ENCODE data around the gene RPL18A. TPM values are rescaled to one million over a fixed set of nuclear protein-coding genes. Genes with fewer than 3 reads are reported as not detected.

RPL18A gene
- total and polyA plus RNA-seq, 8 donors, result 854 to 4,061 (median 1,544) TPM

DNA sequence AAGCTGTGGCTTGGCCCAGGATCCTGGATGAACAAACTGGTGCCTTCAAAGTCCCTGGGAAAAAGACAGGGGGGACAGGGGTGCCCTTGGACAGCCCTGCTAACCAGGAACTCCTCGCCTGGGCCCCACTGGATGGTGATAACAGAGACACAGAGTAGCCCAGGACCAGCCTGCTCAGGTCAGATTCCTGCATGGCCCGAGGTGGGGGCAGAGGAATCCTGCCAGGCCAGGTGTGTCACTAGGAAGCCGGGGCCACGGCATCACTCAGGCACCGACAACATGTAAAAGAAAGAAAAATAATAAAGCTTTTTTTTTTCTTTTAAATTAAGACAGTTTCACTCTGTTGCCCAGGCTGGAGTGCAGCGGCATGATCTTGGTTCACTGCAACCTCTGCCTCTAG lies 5.6 kb upstream of the RPL18A start:
- H3K4me3 ChIP-seq, result no peak overlapping the region
- no peaks in the 10 kb centered on the region for H3K9me3 ChIP-seq
- TF ChIP-seq POLR2AphosphoS5 (IDR thresholded peaks at IDR 0.05) (no peak), EP300 (IDR thresholded peaks at IDR 0.05) (no peak), POLR2A (IDR thresholded peaks at IDR 0.05) (no peak), CTCF (IDR thresholded peaks at IDR 0.05) (no peak)
- H3K4me1 ChIP-seq, result peaks cover 0 to 31% (median 4%) of the 10 kb centered on the region in 4 donors
- 65 to 89% (median 77%) methylated on average over 6 of the region's 6 CpGs for WGBS, 5 donors
- intact Hi-C loops (cut with DNase I; ENCODE audit: low total_unique reads), result no loop called here
- H3K36me3 ChIP-seq, result no peaks in the 10 kb centered on the region
- H3K27ac ChIP-seq, result no peak overlapping the region
- H3K27me3 ChIP-seq, result no peaks in the 10 kb centered on the region
- DNase-seq, result no peak

DNA sequence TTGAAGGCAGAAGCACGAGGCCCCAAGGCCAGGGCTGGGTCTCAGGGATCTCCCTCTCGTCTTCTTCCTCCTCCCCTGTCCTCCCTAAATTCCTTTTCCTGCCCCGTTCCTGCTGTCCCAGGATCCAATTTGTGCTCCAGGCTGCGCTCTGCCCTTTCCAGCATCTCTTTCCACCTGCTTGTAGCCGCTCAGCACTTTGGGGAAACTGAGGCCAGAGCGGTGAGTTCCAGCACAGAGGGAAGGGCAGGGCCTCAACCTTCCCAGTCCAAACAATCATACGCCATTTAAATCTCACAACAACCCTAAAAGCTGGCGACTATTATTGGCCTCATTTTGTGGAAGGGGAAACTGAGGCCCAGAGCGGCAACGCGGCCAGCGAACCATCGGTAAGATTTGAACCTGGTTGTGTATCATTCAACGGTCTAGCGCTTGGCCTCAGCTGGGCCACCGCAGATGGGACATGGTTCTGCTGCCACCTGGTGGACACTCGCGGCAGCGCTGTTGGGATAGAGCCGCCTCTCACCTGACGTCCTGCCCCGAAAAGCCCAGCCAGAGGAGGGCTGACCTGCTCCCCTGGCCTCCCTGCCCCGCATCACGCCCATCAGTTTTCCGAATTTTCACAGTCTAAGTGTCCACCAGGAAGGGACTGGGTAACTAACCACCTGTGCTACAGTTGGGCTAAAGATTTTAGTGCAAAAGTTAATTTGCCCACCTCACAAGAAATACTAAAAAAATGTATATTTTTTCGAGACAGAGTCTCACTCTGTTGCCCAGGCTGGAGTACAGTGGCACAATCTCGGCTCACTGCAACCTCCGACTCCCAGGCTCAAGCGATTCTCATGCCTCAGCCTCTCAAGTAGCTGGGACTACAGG lies 4.2 kb upstream of the RPL18A start:
- H3K27ac ChIP-seq, result no peak overlapping the region
- H3K4me3 ChIP-seq, result no peak overlapping the region
- H3K27me3 ChIP-seq, result no peaks in the 10 kb centered on the region
- intact Hi-C loops (cut with DNase I; ENCODE audit: low total_unique reads), result no loop called here
- H3K4me1 ChIP-seq, result peaks cover under 1 to 23% (median 11%) of the 10 kb centered on the region in 4 donors
- no peaks in the 10 kb centered on the region for H3K9me3 ChIP-seq
- DNase-seq, result peak; percentile 93
- 13 to 16% (median 14%) methylated on average over 27 to 29 of the region's 29 CpGs for WGBS, 5 donors
- no peaks in the 10 kb centered on the region for H3K36me3 ChIP-seq
- TF ChIP-seq CTCF (IDR thresholded peaks at IDR 0.05), result peak in 5 of 7 experiments; percentile 91 to 99 (median 98)
- TF ChIP-seq EP300 (IDR thresholded peaks at IDR 0.05), result no peak
- TF ChIP-seq POLR2AphosphoS5 (IDR thresholded peaks at IDR 0.05), result peak in 1 of 3 donors; percentile 76

GRCh38 chr19:17860331-17860992 lies 752 bp downstream of the RPL18A start:
- H3K27me3 ChIP-seq, result no peaks in the 10 kb centered on the region
- 1 to 2% (median 1%) methylated on average over 15 to 22 of the region's 22 CpGs for WGBS, 5 donors
- intact Hi-C loops (cut with DNase I; ENCODE audit: low total_unique reads), result loop anchor here (5.0 to 10.0 kb wide), 2 partner anchors 77 to 134 kb away; no protein-coding TSS in a partner anchor
- H3K9me3 ChIP-seq, result no peaks in the 10 kb centered on the region
- H3K36me3 ChIP-seq, result peaks cover 32 to 48% (median 44%) of the 10 kb centered on the region in 4 donors
- TF ChIP-seq POLR2A (IDR thresholded peaks at IDR 0.05) (no peak), EP300 (IDR thresholded peaks at IDR 0.05) (no peak), POLR2AphosphoS5 (IDR thresholded peaks at IDR 0.05) (no peak), CTCF (IDR thresholded peaks at IDR 0.05) (no peak)
- peaks cover 33 to 62% (median 51%) of the 10 kb centered on the region in 4 donors for H3K4me1 ChIP-seq
- peak overlapping the region; percentile 94 to 100 (median 98) for H3K4me3 ChIP-seq
- peak in 1 of 2 donors; percentile 41 for DNase-seq
- peak overlapping the region; percentile 87 to 98 (median 94) for H3K27ac ChIP-seq

GRCh38 chr19:17860993-17861360 lies 1.3 kb downstream of the RPL18A start:
- no peak for TF ChIP-seq EP300 (IDR thresholded peaks at IDR 0.05)
- no peak for TF ChIP-seq CTCF (IDR thresholded peaks at IDR 0.05)
- TF ChIP-seq POLR2AphosphoS5 (IDR thresholded peaks at IDR 0.05), result no peak
- no peak for TF ChIP-seq POLR2A (IDR thresholded peaks at IDR 0.05)

More at GRCh38 chr19:17860993-17861360, 1.3 kb downstream of the RPL18A start:
- no peaks in the 10 kb centered on the region for H3K9me3 ChIP-seq
- no peak for DNase-seq
- peaks cover 33 to 62% (median 53%) of the 10 kb centered on the region in 4 donors for H3K4me1 ChIP-seq
- H3K27me3 ChIP-seq, result no peaks in the 10 kb centered on the region
- peak overlapping the region; percentile 87 to 98 (median 94) for H3K27ac ChIP-seq
- peak overlapping the region; percentile 94 to 100 (median 98) for H3K4me3 ChIP-seq
- 23 to 41% (median 39%) methylated on average over 7 of the region's 7 CpGs for WGBS, 5 donors
- intact Hi-C loops (cut with DNase I; ENCODE audit: low total_unique reads), result loop anchor here (5.0 to 10.0 kb wide), 2 partner anchors 76 to 134 kb away; no protein-coding TSS in a partner anchor
- peaks cover 32 to 51% (median 48%) of the 10 kb centered on the region in 4 donors for H3K36me3 ChIP-seq
